Choroid plexus epithelial cell (primary cell): ENCODE measurements around the gene WNK2.

ENCODE experiments used
- DNase-seq: peaks from one replicate; pipeline ENCODE4 v3.0.0-alpha.2; 2010; ENCODE audit warnings: low read depth
- H3K4me3 ChIP-seq: 2 replicates; pipeline ENCODE4 v1.5.1; 2011; ENCODE audit warnings: low read depth, mild to moderate bottlenecking, control low read depth, low read length, moderate library complexity
- CTCF ChIP-seq: conservative IDR thresholded peaks from 2 replicates; pipeline ENCODE4 v1.5.1; 2011; ENCODE audit warnings: low read depth, mild to moderate bottlenecking, control low read depth, inconsistent platforms, low read length, moderate library complexity

Gene WNK2

GRCh38 chr9:93183663-93184431, at the start of gene WNK2:
TSS of gene WNK2 (plus strand) at chr9:93184139. CDS start at chr9:93184930, 791 bp downstream.
- H3K4me3 ChIP-seq = peak within 1 kb of the TSS; percentile 14
- no peak for DNase-seq
- TF ChIP-seq CTCF = no peak

- no peak for TF ChIP-seq CTCF
- H3K4me3 ChIP-seq = peak overlapping the region; percentile 80
- no peak for DNase-seq
Measured at GRCh38 chr9:93134740-93135444, 49.0 kb upstream of the WNK2 start.

- DNase-seq = peak; percentile 75
- H3K4me3 ChIP-seq = no peak overlapping the region
- TF ChIP-seq CTCF = no peak
Measured at GRCh38 chr9:93136011-93136440, 47.9 kb upstream of the WNK2 start.

GRCh38 chr9:93137362-93137761, 46.6 kb upstream of the WNK2 start:
- no peak for TF ChIP-seq CTCF
- no peak overlapping the region for H3K4me3 ChIP-seq
- no peak for DNase-seq

GRCh38 chr9:93138171-93138764, 45.7 kb upstream of the WNK2 start:
- no peak overlapping the region for H3K4me3 ChIP-seq
- TF ChIP-seq CTCF = no peak
- DNase-seq = no peak

GRCh38 chr9:93139365-93140182, 44.4 kb upstream of the WNK2 start:
- TF ChIP-seq CTCF = no peak
- DNase-seq = no peak
- no peak overlapping the region for H3K4me3 ChIP-seq
